ENCODE measurements around the gene NUTM2A. TPM values are rescaled to one million over a fixed set of nuclear protein-coding genes. Genes with fewer than 3 reads are reported as not detected.

Gene NUTM2A
- 0.20 and 0.37 TPM in 2 replicates for total RNA-seq

GRCh38 chr10:87225148-87225547, at the start of gene NUTM2A:
TSS of gene NUTM2A (plus strand) at chr10:87225448. CDS start at chr10:87225831, 383 bp downstream.

Other genes starting within 250 kb of the NUTM2A start
- not detected in 2 replicates for gene FAM25A, start 205.2 kb upstream of the NUTM2A start, total RNA-seq
- 308 and 324 TPM in 2 replicates for gene GLUD1, start 130.6 kb upstream of the NUTM2A start, total RNA-seq
- 27.2 and 36.4 TPM in 2 replicates for gene SHLD2, start 130.2 kb upstream of the NUTM2A start, total RNA-seq
- 0.78 and 1.1 TPM in 2 replicates for gene NUTM2D, start 132.3 kb downstream of the NUTM2A start, total RNA-seq